Aorta (tissue), 5 donors: Measurements from ENCODE around the gene SPINK6. TPM values are rescaled to one million over a fixed set of nuclear protein-coding genes. Genes with fewer than 3 reads are reported as not detected.

Experiments used
- ATAC-seq: fragments of 200-7000 bp; cut with Tn5 transposase; one replicate; pipeline ENCODE4 v1.9.1; 2022; ENCODE audit warnings: moderate library complexity; ENCODE audit not compliant: low FRiP score
- DNase-seq, 2 donors: peaks; one replicate each; pipeline ENCODE4 v3.0.0-alpha.2; 2020
- H3K27ac ChIP-seq, 2 donors: one replicate each; pipeline ENCODE4 v1.5.1; 2013; ENCODE audit warnings: low read length in 2 of 2, mild to moderate bottlenecking in 2 of 2, moderate library complexity in 2 of 2, control low read depth in 1 of 2, inconsistent platforms in 1 of 2, low read depth in 1 of 2
- H3K27me3 ChIP-seq, 2 donors: one replicate each; pipeline ENCODE4 v1.6.1; 2013; ENCODE audit warnings: control low read depth in 1 of 2, low read length in 1 of 2, mild to moderate bottlenecking in 1 of 2, moderate library complexity in 1 of 2; ENCODE audit not compliant: insufficient read depth in 2 of 2, control insufficient read depth in 1 of 2
- H3K36me3 ChIP-seq, 2 donors: one replicate each; pipeline ENCODE4 v1.6.1; 2013; ENCODE audit warnings: control low read depth in 1 of 2, low read length in 1 of 2, mild to moderate bottlenecking in 1 of 2; ENCODE audit not compliant: insufficient read depth in 2 of 2, control insufficient read depth in 1 of 2
- H3K4me1 ChIP-seq, 2 donors: one replicate each; pipeline ENCODE4 v1.6.1; 2013; ENCODE audit warnings: low read length in 2 of 2, control low read depth in 1 of 2, mild to moderate bottlenecking in 1 of 2, moderate library complexity in 1 of 2; ENCODE audit not compliant: insufficient read depth in 2 of 2, control insufficient read depth in 1 of 2
- H3K4me3 ChIP-seq, 2 donors: one replicate each; pipeline ENCODE4 v1.5.1; 2013; ENCODE audit warnings: low read length in 2 of 2, control low read depth in 1 of 2, mild to moderate bottlenecking in 1 of 2
- H3K9me3 ChIP-seq: one replicate; pipeline ENCODE4 v1.6.1; 2013; ENCODE audit warnings: mild to moderate bottlenecking, low read length; ENCODE audit not compliant: control insufficient read depth
- WGBS, 2 donors: extraction: QIAGEN DNeasy Blood & Tissue Kit; methylation state at CpG; one replicate each; pipeline ENCODE4 v1.1.7; 2013; 5-methylcytosine and 5-hydroxymethylcytosine counted together
- intact Hi-C, 2 donors: fragments of 100-400 bp; cut with DNase I; formaldehyde crosslinking; loops; one replicate each; pipeline versions ENCODE4 v1.14.2 to v1.15.0; 2022
- polyA plus RNA-seq, 2 donors: library from polyadenylated mRNA; stranded (reverse); fragments of 200-250 nt; gene quantifications; one replicate each; pipeline ENCODE4 v1.2.3, GENCODE V29; 2013
- total RNA-seq, 2 donors: library from RNA; stranded (reverse); fragmentation: NEBNext Ultra II Directional; extraction: Animal tissue kit (Norgen Biotek cat#: 25700); gene quantifications; one replicate each; pipeline ENCODE4 v1.2.1, GENCODE V29; 2021
- donor health status: healthy with polysubstance abuse.
- donor health status: Bipolar disorder and iron deficiency.
- donor health status: DM: no; HTN: no; CAD: no.
- donor health status: DM: no; HTN: no; CAD: no.
- donor health status: DM: yes; HTN: yes; CAD: no.

The SPINK6 gene
- total and polyA plus RNA-seq, 4 donors, result not detected

- no peak for ATAC-seq
These were observed 3.8 kb downstream of the SPINK6 start for GRCh38 chr5:148206620-148207019.

GRCh38 chr5:148208226-148208625 is 5.4 kb downstream of the SPINK6 start:
- Histone ChIP-seq H3K27me3 (no peaks in the 10 kb centered on the region), H3K27ac (no peak overlapping the region), H3K4me1 (no peaks in the 10 kb centered on the region), H3K9me3 (no peaks in the 10 kb centered on the region), H3K36me3 (no peaks in the 10 kb centered on the region), H3K4me3 (no peak overlapping the region)
- ATAC-seq, result no peak
- DNase-seq, result no peak
- intact Hi-C loops, result no loop called here

More at GRCh38 chr5:148206620-148207019, 3.8 kb downstream of the SPINK6 start:
- H3K9me3 ChIP-seq, result no peaks in the 10 kb centered on the region
- no peak overlapping the region for H3K27ac ChIP-seq
- no peaks in the 10 kb centered on the region for H3K27me3 ChIP-seq
- DNase-seq, result no peak
- no peaks in the 10 kb centered on the region for H3K4me1 ChIP-seq
- intact Hi-C loops, result no loop called here
- no peaks in the 10 kb centered on the region for H3K36me3 ChIP-seq
- no peak overlapping the region for H3K4me3 ChIP-seq
- 39 to 41% methylated on average over 1 of the region's 1 CpG for WGBS, 2 donors

- whole genome bisulfite sequencing, 2 donors, result 36 to 42% methylated on average over 3 of the region's 3 CpGs
- intact Hi-C loops, result no loop called here
- Histone ChIP-seq H3K9me3 (no peaks in the 10 kb centered on the region), H3K27ac (no peak overlapping the region), H3K27me3 (no peaks in the 10 kb centered on the region), H3K36me3 (no peaks in the 10 kb centered on the region), H3K4me3 (no peak overlapping the region), H3K4me1 (no peaks in the 10 kb centered on the region)
- no peak for ATAC-seq
- no peak for DNase-seq
These were observed 6.4 kb downstream of the SPINK6 start for GRCh38 chr5:148209151-148209770.

GRCh38 chr5:148214665-148215185 is 11.9 kb downstream of the SPINK6 start:
- Histone ChIP-seq H3K4me3 (no peak overlapping the region), H3K9me3 (no peaks in the 10 kb centered on the region), H3K27me3 (no peaks in the 10 kb centered on the region), H3K36me3 (no peaks in the 10 kb centered on the region), H3K4me1 (no peaks in the 10 kb centered on the region), H3K27ac (no peak overlapping the region)
- 41 to 51% methylated on average over 1 of the region's 1 CpG for WGBS, 2 donors
- intact Hi-C loops, result no loop called here
- ATAC-seq (no peak), DNase-seq (no peak)

- H3K36me3 ChIP-seq, result no peaks in the 10 kb centered on the region
- no peaks in the 10 kb centered on the region for H3K9me3 ChIP-seq
- no peak overlapping the region for H3K4me3 ChIP-seq
- DNase-seq, result no peak
- no peak overlapping the region for H3K27ac ChIP-seq
- H3K27me3 ChIP-seq, result no peaks in the 10 kb centered on the region
- intact Hi-C loops, result no loop called here
- H3K4me1 ChIP-seq, result no peaks in the 10 kb centered on the region
- WGBS, 2 donors, result 68 to 70% methylated on average over 6 of the region's 6 CpGs
- ATAC-seq, result no peak
These were observed 18.7 kb downstream of the SPINK6 start for GRCh38 chr5:148221508-148221907.

- H3K36me3 ChIP-seq, result no peaks in the 10 kb centered on the region
- no peaks in the 10 kb centered on the region for H3K4me1 ChIP-seq
- H3K4me3 ChIP-seq, result no peak overlapping the region
- no peaks in the 10 kb centered on the region for H3K27me3 ChIP-seq
- DNase-seq (no peak), ATAC-seq (no peak)
- intact Hi-C loops, result no loop called here
- no peaks in the 10 kb centered on the region for H3K9me3 ChIP-seq
- H3K27ac ChIP-seq, result no peak overlapping the region
- 72% methylated on average over 2 of the region's 2 CpGs for WGBS, 2 donors
These were observed 21.4 kb downstream of the SPINK6 start for GRCh38 chr5:148224117-148224742.

- intact Hi-C loops, result no loop called here
- H3K36me3 ChIP-seq, result no peaks in the 10 kb centered on the region
- no peaks in the 10 kb centered on the region for H3K9me3 ChIP-seq
- ATAC-seq (no peak), DNase-seq (no peak)
- no peaks in the 10 kb centered on the region for H3K27me3 ChIP-seq
- H3K27ac ChIP-seq, result no peak overlapping the region
- no peaks in the 10 kb centered on the region for H3K4me1 ChIP-seq
- WGBS, 2 donors, result 87 to 92% methylated on average over 3 of the region's 3 CpGs
- no peak overlapping the region for H3K4me3 ChIP-seq
These were observed 25.6 kb downstream of the SPINK6 start for GRCh38 chr5:148228392-148228984.

- no peaks in the 10 kb centered on the region for H3K36me3 ChIP-seq
- no peaks in the 10 kb centered on the region for H3K9me3 ChIP-seq
- intact Hi-C loops, result no loop called here
- no peaks in the 10 kb centered on the region for H3K4me1 ChIP-seq
- DNase-seq, result no peak
- no peak overlapping the region for H3K27ac ChIP-seq
- no peak overlapping the region for H3K4me3 ChIP-seq
- H3K27me3 ChIP-seq, result no peaks in the 10 kb centered on the region
- no peak for ATAC-seq
These were observed 27.0 kb downstream of the SPINK6 start for GRCh38 chr5:148229840-148230239.

GRCh38 chr5:148230240-148230639 is 27.4 kb downstream of the SPINK6 start:
- no peak for ATAC-seq
- H3K36me3 ChIP-seq, result no peaks in the 10 kb centered on the region
- no peaks in the 10 kb centered on the region for H3K9me3 ChIP-seq
- intact Hi-C loops, result no loop called here
- no peak overlapping the region for H3K4me3 ChIP-seq
- 92% methylated on average over 7 of the region's 7 CpGs for WGBS, 2 donors
- no peaks in the 10 kb centered on the region for H3K4me1 ChIP-seq
- no peak overlapping the region for H3K27ac ChIP-seq
- no peak for DNase-seq
- no peaks in the 10 kb centered on the region for H3K27me3 ChIP-seq
